Endometrial microvascular endothelial cells (primary cell): ENCODE data around the gene COL4A4. TPM values are rescaled to one million over a fixed set of nuclear protein-coding genes. Genes with fewer than 3 reads are reported as not detected.

Experiments used
- in situ Hi-C: cut with HindIII; loops from 2 replicates; pipeline ENCODE4 v1.10.0; 2017; ENCODE audit warnings: low sequenced_read_pairs, low pct_unique_long_range_greater_than_20kb; ENCODE audit errors: inconsistent ontology term
- total RNA-seq: library from RNA; depleted of rRNA; stranded (reverse); fragments of >200 nt; gene quantifications from one replicate; pipeline ENCODE4 v1.2.3, GENCODE V29; 2015; ENCODE audit errors: inconsistent ontology term

Gene COL4A4
- total RNA-seq, 1 donor from 2014 or later: not detected

DNA sequence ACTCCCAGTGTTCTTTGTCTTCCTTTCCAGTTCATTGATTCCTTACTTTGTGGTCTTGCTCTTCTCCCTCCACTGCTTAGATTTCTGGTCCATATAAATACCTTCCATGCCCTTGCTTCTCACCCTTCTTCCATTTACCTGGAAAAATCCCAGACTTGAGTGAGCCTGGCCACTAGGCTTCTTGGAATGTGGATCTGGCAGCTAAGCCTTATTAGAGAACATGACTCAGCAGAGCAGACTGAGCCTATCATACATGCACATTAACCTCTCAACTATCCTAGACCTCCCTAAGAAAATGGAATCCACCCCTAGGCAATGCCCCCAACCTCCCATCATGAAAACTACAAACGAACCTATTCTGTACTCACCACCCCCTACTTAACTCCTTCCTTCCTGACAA, 200.5 kb downstream of the COL4A4 start:
- in situ Hi-C loops: no loop called here

DNA sequence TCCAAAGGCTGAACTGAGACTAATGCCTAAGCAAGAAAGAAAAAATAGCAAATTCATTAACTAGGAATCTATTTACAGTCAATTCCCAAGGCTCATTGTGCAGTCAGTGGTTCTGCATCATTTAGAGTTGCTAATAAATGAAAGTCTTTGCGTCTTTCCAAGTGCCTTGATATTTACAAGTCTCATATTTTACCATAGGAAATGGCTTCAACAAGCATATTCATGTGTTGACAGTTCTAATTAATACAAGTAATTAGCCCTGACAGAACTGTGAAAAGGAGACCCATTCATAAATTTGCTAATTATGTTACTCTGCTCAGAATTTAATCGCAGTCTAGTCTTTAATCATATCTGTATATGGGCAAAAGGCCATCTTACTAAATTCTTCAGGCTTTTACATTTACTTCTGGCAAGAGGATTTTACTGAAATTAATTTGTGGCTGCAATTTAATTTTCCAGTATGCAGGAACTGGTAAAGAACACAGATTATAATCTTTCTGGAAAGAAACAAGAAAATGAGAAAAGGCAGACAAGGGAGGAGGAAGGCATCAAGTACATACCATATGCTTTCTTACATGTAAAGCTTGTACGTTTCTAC, 201.7 kb downstream of the COL4A4 start:
- in situ Hi-C loops: no loop called here

DNA sequence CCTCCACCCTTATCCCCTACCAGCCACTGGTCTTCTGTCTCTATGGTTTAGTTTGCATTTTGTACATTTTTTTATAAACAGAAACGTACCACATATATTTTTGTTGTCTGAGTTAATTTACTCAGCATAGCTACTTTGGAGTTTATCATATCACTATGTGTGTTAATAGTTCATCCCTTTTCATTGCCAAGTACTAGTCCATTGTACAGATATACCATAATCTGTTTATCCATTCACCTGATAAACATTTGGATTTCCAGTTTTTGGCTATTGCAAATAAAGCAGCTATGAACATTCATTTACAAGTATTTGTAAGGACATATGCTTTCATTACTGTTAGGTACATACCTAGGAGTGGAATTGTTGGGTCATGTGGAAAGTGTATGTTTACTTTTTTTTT, 204.6 kb downstream of the COL4A4 start:
- in situ Hi-C loops: no loop called here

DNA sequence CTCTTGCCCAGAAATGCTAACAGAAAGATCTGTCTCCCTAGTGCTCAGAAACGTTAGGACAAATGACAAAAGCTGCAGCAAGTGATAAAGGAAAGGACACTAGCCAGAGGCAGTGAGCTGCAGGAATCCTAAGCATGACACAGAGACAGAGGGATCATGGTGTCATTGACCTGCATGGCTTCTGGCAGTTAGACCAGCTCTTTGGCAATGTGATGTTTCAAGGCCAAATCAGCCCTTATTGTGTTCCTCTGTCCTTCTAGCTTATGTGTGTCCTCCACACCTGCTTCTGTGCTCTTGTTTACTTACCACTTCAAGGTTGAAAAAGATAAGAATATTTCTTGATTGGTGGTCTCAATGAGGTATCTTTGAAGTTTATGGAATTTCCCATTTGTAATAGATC, 207.3 kb downstream of the COL4A4 start:
- in situ Hi-C loops: no loop called here

DNA sequence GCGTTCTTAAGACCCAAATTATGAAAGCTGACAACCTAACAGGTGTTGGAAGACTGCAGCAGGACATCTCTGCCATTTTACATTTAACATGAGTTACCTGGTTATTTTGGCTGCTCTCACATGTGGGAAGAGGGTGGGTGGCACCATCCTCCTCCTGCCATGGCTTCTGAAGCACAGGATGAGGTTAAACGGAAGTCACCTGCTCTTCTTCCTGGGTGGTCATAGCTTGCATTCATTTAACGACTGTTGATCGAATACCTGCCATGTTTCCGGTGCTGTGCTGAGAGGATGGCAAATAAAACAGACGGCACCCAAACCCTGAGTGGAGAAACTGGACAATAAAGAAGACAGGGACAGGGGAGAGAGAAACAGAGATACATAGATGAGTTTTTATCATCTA, 210.2 kb downstream of the COL4A4 start:
- in situ Hi-C loops: no loop called here

DNA sequence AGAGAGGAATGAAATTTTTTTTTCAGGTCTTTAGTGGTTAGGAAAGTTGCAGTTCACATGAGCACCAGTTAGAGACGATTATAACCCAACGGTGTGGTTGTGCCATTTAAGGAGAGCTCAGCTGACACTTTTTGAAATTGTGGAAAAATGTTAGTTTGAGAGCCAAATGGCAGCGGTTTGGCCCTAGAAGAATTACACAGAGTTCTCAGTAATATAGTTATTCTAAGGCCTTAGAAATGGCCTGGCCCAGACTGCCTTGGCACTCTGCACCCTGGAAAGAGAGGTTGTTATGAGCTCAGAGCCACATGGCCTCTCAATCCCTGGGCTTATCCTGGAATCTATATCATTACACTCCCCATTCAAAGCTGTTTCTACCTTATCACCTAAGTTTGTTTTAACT, 210.8 kb downstream of the COL4A4 start:
- in situ Hi-C loops: no loop called here

Other genes starting within 250 kb of the COL4A4 start
- gene COL4A3, start 419 bp upstream of the COL4A4 start, total RNA-seq: not detected
- 70.0 TPM for gene MFF, start 161.0 kb upstream of the COL4A4 start, total RNA-seq
- not detected for gene TM4SF20, start 215.1 kb upstream of the COL4A4 start, total RNA-seq
- not detected for gene SCYGR1, start 223.7 kb upstream of the COL4A4 start, total RNA-seq